ENCODE measurements around the gene RNF152.

- TF ChIP-seq CTCF (IDR thresholded peaks at IDR 0.05): no peak
- no peak for TF ChIP-seq POLR2A (IDR thresholded peaks at IDR 0.05)
These were observed 7.9 kb upstream of the RNF152 start for GRCh38 chr18:61900504-61901281.
